Esophagus muscularis mucosa (tissue), 4 donors: Measurements from ENCODE around the gene DMAC2. TPM values are rescaled to one million over a fixed set of nuclear protein-coding genes. Genes with fewer than 3 reads are reported as not detected.
A peak's percentile ranks its signal among the peaks of the same experiment; 100 is the strongest.

ENCODE experiments used
- DNase-seq: peaks from one replicate; pipeline ENCODE4 v3.0.0-alpha.2; 2017; ENCODE audit errors: extremely low spot score
- H3K27ac ChIP-seq, 4 donors: fragments of 200-600 bp; sonication (generic); replicated peaks in 1 of 4; 1 replicate in 3 of 4; 2 replicates in 1 of 4; pipeline ENCODE4 v1.5.1; 2016 to 2019; ENCODE audit warnings: mild to moderate bottlenecking in 1 of 4
- H3K27me3 ChIP-seq, 4 donors: fragments of 200-600 bp; sonication (generic); one replicate each; pipeline versions ENCODE4 v1.5.1 to v1.6.0; 2016 to 2019
- H3K36me3 ChIP-seq, 4 donors: fragments of 200-600 bp; sonication (generic); one replicate each; pipeline ENCODE4 v1.5.1; 2016 to 2019
- H3K4me1 ChIP-seq, 4 donors: fragments of 200-600 bp; sonication (generic); one replicate each; pipeline ENCODE4 v1.5.1; 2016 to 2019
- H3K4me3 ChIP-seq, 4 donors: fragments of 200-600 bp; sonication (generic); 1 replicate in 2 of 4; 2 replicates in 2 of 4; pipeline ENCODE4 v1.5.1; 2016 to 2019; ENCODE audit warnings: mild to moderate bottlenecking in 4 of 4, moderate library complexity in 1 of 4
- H3K9me3 ChIP-seq, 4 donors: fragments of 200-600 bp; sonication (generic); 1 replicate in 3 of 4; 2 replicates in 1 of 4; pipeline ENCODE4 v1.5.1; 2016 to 2019
- EP300 ChIP-seq: sonication (generic); formaldehyde crosslinking; IDR thresholded peaks from one replicate; pipeline ENCODE4 v1.6.1; 2017; ENCODE audit warnings: antibody characterized with exemption
- POLR2A ChIP-seq: fragments of 450-650 bp; IDR thresholded peaks from one replicate; pipeline ENCODE4 v1.6.1; 2017; ENCODE audit warnings: antibody characterized with exemption, moderate library complexity, mild to moderate bottlenecking, low read depth
- POLR2AphosphoS5 ChIP-seq, 2 donors: sonication (generic); formaldehyde crosslinking; IDR thresholded peaks; one replicate each; pipeline ENCODE4 v1.6.1; 2017; ENCODE audit warnings: antibody characterized with exemption in 2 of 2
- WGBS: methylation state at CpG from one replicate; pipeline ENCODE4 v1.1.5; 2018; 5-methylcytosine and 5-hydroxymethylcytosine counted together
- intact Hi-C: fragments of 100-400 bp; cut with DNase I; formaldehyde crosslinking; loops from one replicate; pipeline ENCODE4 v1.15.1; 2023
- total RNA-seq, 4 donors: library from RNA; depleted of rRNA; stranded (reverse); fragments of >200 nt; gene quantifications; one replicate each; pipeline versions ENCODE4 v1.1.0 to v1.2.1, GENCODE V29; 2016
- TF ChIP-seq, protein P1 (sequence below), 3 experiments: fragments of 200-600 bp in 2 of 3; fragments of 450-650 bp in 1 of 3; sonication (generic) in 2 of 3; IDR thresholded peaks; one replicate each; pipeline ENCODE4 v1.5.1; 2017 to 2019; ENCODE audit warnings: antibody characterized with exemption in 3 of 3, mild to moderate bottlenecking in 2 of 3, moderate library complexity in 1 of 3

The DMAC2 gene
- total RNA-seq, 4 donors from 2014 or later: 41.9 to 70.6 (median 61.2) TPM

GRCh38 chr19:41430922-41431321, 8.8 kb downstream of the DMAC2 start:
- Histone ChIP-seq H3K36me3 (peaks cover 15 to 60% (median 50%) of the 10 kb centered on the region in 4 donors), H3K27ac (peak overlapping the region in 1 of 4 donors; percentile 11), H3K27me3 (no peaks in the 10 kb centered on the region), H3K4me1 (peaks cover 32 to 43% (median 37%) of the 10 kb centered on the region in 4 donors), H3K4me3 (no peak overlapping the region), H3K9me3 (no peaks in the 10 kb centered on the region)
- intact Hi-C loops: no loop called here
- TF ChIP-seq POLR2A (no peak), POLR2AphosphoS5 (IDR thresholded peaks at IDR 0.05) (no peak), EP300 (no peak)
- TF ChIP-seq, protein P1, sequence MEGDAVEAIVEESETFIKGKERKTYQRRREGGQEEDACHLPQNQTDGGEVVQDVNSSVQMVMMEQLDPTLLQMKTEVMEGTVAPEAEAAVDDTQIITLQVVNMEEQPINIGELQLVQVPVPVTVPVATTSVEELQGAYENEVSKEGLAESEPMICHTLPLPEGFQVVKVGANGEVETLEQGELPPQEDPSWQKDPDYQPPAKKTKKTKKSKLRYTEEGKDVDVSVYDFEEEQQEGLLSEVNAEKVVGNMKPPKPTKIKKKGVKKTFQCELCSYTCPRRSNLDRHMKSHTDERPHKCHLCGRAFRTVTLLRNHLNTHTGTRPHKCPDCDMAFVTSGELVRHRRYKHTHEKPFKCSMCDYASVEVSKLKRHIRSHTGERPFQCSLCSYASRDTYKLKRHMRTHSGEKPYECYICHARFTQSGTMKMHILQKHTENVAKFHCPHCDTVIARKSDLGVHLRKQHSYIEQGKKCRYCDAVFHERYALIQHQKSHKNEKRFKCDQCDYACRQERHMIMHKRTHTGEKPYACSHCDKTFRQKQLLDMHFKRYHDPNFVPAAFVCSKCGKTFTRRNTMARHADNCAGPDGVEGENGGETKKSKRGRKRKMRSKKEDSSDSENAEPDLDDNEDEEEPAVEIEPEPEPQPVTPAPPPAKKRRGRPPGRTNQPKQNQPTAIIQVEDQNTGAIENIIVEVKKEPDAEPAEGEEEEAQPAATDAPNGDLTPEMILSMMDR (IDR thresholded peaks at IDR 0.05): no peak
- WGBS: 96% methylated on average over 5 of the region's 6 CpGs
- DNase-seq: no peak

DNA sequence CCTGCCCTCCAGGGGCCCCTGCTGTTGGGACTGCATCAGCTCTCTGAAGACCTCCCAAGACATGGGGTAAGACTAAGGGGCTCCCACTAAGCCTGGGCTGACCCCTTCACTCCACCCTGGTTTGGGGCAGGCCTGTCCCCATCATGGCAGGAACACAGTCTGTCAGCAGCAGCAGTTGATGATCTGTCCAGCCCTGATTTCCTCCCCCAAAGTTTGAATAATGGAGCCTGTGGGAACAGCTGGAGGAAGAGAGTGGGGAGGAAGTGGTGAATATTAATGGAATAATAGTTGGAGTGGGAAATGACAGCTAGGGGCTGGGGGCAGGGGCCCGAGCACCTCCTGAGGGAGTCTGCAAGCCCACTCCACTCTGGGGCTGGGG, 11.2 kb downstream of the DMAC2 start:
- H3K4me1 ChIP-seq: peaks cover 47 to 55% (median 52%) of the 10 kb centered on the region in 4 donors
- TF ChIP-seq POLR2A: no peak
- TF ChIP-seq POLR2AphosphoS5 (IDR thresholded peaks at IDR 0.05): no peak
- TF ChIP-seq, protein P1 (IDR thresholded peaks at IDR 0.05): no peak
- TF ChIP-seq EP300: no peak
- no peaks in the 10 kb centered on the region for H3K27me3 ChIP-seq
- peak overlapping the region; percentile 82 to 86 (median 86) for H3K27ac ChIP-seq
- WGBS: 39% methylated on average over 1 of the region's 1 CpG
- peak overlapping the region; percentile 56 to 71 (median 62) for H3K4me3 ChIP-seq
- H3K9me3 ChIP-seq: no peaks in the 10 kb centered on the region
- intact Hi-C loops: loop anchor here (5.0 kb wide), 1 partner anchor 76 kb away; the partner anchor contains the start of gene TGFB1
- peaks cover 26 to 66% (median 56%) of the 10 kb centered on the region in 4 donors for H3K36me3 ChIP-seq
- no peak for DNase-seq

DNA sequence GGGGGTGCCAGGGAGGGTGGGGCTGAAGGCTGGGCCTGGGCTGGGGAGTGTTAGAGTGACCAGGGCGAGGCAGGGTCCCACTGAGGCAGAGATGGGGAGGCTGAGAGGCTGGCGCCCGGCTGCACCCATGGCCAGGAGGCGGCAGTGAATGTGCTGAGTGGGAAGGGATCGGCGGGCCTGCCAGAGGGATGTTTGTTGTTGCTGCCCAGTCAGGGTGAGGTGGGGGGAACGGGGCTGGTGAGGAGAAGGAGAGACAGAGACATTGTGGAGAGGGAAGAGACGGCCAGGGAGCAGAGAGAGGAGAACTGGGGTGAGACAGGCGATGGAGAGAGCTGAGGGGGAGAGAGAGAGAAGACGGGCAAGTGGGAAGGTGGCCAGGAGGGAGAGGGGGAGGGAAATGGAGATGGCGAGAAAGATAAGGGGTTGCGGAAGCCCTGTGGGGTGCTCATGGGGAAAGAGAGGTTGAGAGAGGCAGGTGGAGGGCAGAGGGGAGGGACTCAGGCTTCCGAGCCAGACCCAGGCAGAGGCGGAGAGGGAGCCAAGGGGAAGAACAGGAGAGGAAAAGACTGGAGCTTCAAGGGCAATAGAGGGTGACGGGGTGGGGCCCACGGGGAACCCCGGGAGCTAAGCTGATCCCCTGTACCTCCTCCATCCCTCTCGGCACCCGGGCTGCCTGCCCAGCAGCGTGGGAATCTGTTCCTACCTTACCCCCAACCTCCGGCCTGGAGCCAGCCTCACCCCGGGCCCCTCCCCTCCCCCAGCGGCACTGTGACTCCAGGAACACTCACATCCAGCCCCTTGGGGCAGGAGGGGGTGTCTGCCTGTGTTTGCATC, 11.8 kb downstream of the DMAC2 start:
- TF ChIP-seq POLR2AphosphoS5 (IDR thresholded peaks at IDR 0.05) (no peak), EP300 (no peak), POLR2A (no peak)
- TF ChIP-seq, protein P1 (IDR thresholded peaks at IDR 0.05): no peak
- Histone ChIP-seq H3K36me3 (peaks cover 30 to 66% (median 56%) of the 10 kb centered on the region in 4 donors), H3K27ac (peak overlapping the region; percentile 82 to 86 (median 86)), H3K4me3 (peak overlapping the region; percentile 56 to 71 (median 62)), H3K4me1 (peaks cover 47 to 55% (median 52%) of the 10 kb centered on the region in 4 donors), H3K27me3 (no peaks in the 10 kb centered on the region), H3K9me3 (no peaks in the 10 kb centered on the region)
- WGBS: 7% methylated on average over 20 of the region's 23 CpGs
- intact Hi-C loops: loop anchor here (5.0 kb wide), 1 partner anchor 76 kb away; the partner anchor contains the start of gene TGFB1
- DNase-seq: no peak

DNA sequence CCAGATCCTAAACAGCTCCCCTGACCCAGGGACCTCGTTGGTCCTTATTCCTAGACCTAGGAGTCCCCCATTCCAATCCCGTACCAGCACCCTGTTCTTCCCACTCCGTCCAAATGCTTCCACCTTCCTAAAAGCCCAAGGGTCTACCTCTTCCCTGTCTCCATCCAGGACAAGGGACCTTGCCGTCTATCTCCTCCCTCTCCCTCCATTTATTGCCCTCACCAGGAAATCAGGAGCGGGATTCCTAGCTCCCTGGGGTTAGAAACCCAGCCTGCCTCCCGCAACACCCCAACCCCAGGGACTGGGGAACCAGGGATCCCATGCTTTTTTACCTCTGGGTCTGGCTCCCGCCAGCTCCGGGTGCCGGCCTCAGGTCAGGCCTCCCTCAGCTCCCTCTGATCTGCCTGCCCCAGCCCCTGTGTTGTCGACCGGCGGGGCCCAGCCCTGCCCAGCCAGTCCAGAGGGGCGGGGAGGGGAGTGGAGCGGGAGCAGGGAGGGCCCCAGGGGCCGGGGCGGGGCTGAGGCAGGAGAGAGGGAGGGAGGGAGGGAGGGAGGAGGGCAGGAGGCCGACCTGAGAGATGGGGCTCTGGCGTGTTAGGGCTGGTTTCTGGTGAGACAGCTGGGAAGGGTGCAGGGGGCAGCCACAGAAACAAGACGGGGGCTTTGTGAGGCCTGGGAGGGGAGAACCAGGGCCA, 12.6 kb downstream of the DMAC2 start, which contains the start of gene B3GNT8:
Gene B3GNT8 (minus strand): TSS at position 423 of the 695 bp plus-strand sequence. CDS start 596 bp downstream, outside the sequence.
- DNase-seq: peak; percentile 95
- Histone ChIP-seq H3K9me3 (no peaks in the 10 kb centered on the region), H3K36me3 (peaks cover 35 to 66% (median 56%) of the 10 kb centered on the region in 4 donors), H3K27ac (peak within 1 kb of the TSS; percentile 82 to 86 (median 86)), H3K4me1 (peaks cover 47 to 54% (median 50%) of the 10 kb centered on the region in 4 donors), H3K27me3 (no peaks in the 10 kb centered on the region), H3K4me3 (peak within 1 kb of the TSS; percentile 56 to 71 (median 62))
- WGBS: 11% methylated on average over 8 of the region's 19 CpGs
- intact Hi-C loops: loop anchor here (5.0 kb wide), 1 partner anchor 75 kb away; the partner anchor contains the start of gene TGFB1
- peak; percentile 76 to 89 for TF ChIP-seq POLR2AphosphoS5 (IDR thresholded peaks at IDR 0.05)
- TF ChIP-seq EP300: no peak
- no peak for TF ChIP-seq POLR2A
- TF ChIP-seq, protein P1 (IDR thresholded peaks at IDR 0.05): no peak
